ENCODE results near the gene ZFP1. TPM values are rescaled to one million over a fixed set of nuclear protein-coding genes. Genes with fewer than 3 reads are reported as not detected.

The ZFP1 gene
- total RNA-seq, 2 donors from 2014 or later: 8.1 to 14.6 TPM

DNA sequence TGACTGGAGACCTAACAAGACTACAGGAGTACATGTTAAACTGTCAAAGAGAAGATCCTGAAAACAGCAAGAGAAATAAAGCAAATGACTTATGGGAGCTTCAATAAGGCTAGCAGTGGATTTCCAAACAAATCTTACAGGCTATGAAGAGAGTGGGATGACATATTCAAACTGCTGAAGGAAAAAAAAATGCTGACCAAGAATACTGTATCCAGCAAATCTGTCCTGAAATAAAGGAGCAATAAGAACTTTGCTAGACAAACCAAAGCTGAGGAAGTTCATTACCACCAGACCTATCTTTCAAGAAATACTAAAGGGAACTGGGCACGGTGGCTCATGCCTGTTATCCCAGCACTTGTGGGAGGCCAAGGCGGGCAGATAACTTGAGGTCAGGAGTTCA, 28.6 kb downstream of the ZFP1 start:
- Histone ChIP-seq H3K4me3 (no peak overlapping the region), H3K27ac (no peak overlapping the region), H3K4me1 (ENCODE audit: control insufficient read depth in 1 of 2, low read depth in 2 of 2) (no peaks in the 10 kb centered on the region), H3K36me3 (no peaks in the 10 kb centered on the region), H3K27me3 (replicated peaks; ENCODE audit: insufficient read depth) (no peaks in the 10 kb centered on the region), H3K9me3 (peaks cover 29% of the 10 kb centered on the region)
- no peak for TF ChIP-seq CTCF (IDR thresholded peaks at IDR 0.05)
- DNase-seq (ENCODE audit: low spot score): no peak
- no peak for ATAC-seq (ENCODE audit: insufficient number of reproducible peaks, low FRiP score, low read depth)

- Histone ChIP-seq H3K27ac (no peak overlapping the region), H3K36me3 (no peaks in the 10 kb centered on the region), H3K9me3 (peaks cover 22% of the 10 kb centered on the region), H3K4me1 (ENCODE audit: control insufficient read depth in 1 of 2, low read depth in 2 of 2) (no peaks in the 10 kb centered on the region), H3K27me3 (replicated peaks; ENCODE audit: insufficient read depth) (no peaks in the 10 kb centered on the region), H3K4me3 (no peak overlapping the region)
- ATAC-seq (ENCODE audit: insufficient number of reproducible peaks, low FRiP score, low read depth) (no peak), DNase-seq (ENCODE audit: low spot score) (no peak)
- TF ChIP-seq CTCF (IDR thresholded peaks at IDR 0.05): no peak
Measured at GRCh38 chr16:75179208-75179607, 30.9 kb downstream of the ZFP1 start.

GRCh38 chr16:75181630-75182029, 33.3 kb downstream of the ZFP1 start:
- no peaks in the 10 kb centered on the region for H3K27me3 ChIP-seq (replicated peaks; ENCODE audit: insufficient read depth)
- H3K4me1 ChIP-seq (ENCODE audit: control insufficient read depth in 1 of 2, low read depth in 2 of 2): no peaks in the 10 kb centered on the region
- no peak overlapping the region for H3K27ac ChIP-seq
- TF ChIP-seq CTCF (IDR thresholded peaks at IDR 0.05): no peak
- H3K36me3 ChIP-seq: no peaks in the 10 kb centered on the region
- no peak overlapping the region for H3K4me3 ChIP-seq
- H3K9me3 ChIP-seq: peaks cover 4% of the 10 kb centered on the region
- no peak for ATAC-seq (ENCODE audit: insufficient number of reproducible peaks, low FRiP score, low read depth)
- no peak for DNase-seq (ENCODE audit: low spot score)

DNA sequence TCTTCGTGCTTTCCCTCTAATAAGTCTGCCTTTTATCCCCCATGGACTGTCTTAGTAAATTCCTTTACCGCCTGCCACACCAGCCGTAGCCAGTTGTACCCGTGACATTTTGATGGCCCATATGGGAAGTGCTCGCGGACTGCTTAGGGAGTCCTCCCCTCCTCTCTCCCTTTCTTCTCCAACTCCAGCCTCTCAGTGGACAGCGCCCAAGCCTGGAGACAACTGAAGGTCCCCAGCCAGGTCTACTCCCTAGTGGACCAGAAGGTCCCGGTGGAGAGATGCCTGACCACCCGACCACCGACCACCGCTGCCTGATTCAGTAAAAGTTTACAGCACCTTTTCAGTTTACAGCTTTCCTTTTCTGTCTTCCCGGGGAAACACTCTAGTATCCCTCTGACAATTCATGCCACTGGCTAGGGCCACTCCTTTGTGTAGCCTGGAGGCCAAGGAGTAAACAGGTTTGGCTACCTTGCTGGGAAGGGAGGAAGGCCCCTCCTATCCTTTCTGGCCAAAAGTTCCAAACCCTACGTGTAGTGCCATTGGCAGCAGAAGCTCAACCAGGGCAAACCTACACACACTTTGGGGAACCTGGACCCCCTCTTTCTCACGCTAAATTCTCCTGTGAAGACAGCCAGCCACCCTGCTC, 40.6 kb downstream of the ZFP1 start:
- ATAC-seq (ENCODE audit: insufficient number of reproducible peaks, low FRiP score, low read depth) (no peak), DNase-seq (ENCODE audit: low spot score) (no peak)
- Histone ChIP-seq H3K27me3 (replicated peaks; ENCODE audit: insufficient read depth) (no peaks in the 10 kb centered on the region), H3K4me3 (no peak overlapping the region), H3K36me3 (no peaks in the 10 kb centered on the region), H3K27ac (no peak overlapping the region), H3K9me3 (no peaks in the 10 kb centered on the region), H3K4me1 (ENCODE audit: control insufficient read depth in 1 of 2, low read depth in 2 of 2) (no peaks in the 10 kb centered on the region)
- no peak for TF ChIP-seq CTCF (IDR thresholded peaks at IDR 0.05)

DNA sequence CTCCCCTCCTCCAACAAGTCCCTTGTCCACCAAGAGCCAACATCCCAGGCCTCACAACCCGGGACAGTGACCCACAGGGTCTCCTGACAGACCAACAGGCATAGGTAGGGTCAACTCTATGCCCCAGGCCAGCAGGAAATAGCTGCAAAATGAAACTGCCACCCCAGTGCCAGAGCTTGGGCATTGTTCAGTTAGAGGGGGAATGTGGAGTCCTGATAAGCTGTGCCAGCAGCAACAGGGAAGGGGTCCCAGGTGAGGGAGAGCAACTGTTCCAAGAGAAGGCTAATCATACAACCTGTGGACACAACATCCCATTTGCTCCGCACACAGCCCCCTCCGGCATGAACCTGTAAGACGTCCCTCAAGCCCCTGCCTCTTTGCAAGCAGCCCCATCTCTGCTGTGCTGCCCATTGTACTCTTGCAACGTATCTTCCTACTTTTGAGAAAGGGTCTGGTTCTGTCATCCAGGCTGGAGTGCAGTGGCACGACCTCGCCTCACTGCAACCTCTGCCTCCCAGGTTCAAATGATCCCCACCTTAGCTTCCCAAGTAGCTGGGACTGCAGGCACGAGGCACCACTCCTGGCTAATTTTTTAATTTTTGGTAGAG, 41.4 kb downstream of the ZFP1 start:
- H3K4me1 ChIP-seq (ENCODE audit: control insufficient read depth in 1 of 2, low read depth in 2 of 2): no peaks in the 10 kb centered on the region
- no peak for ATAC-seq (ENCODE audit: insufficient number of reproducible peaks, low FRiP score, low read depth)

More for the DNA sequence above, 41.4 kb downstream of the ZFP1 start:
- Histone ChIP-seq H3K27me3 (replicated peaks; ENCODE audit: insufficient read depth) (no peaks in the 10 kb centered on the region), H3K4me3 (no peak overlapping the region), H3K9me3 (no peaks in the 10 kb centered on the region), H3K27ac (no peak overlapping the region), H3K36me3 (no peaks in the 10 kb centered on the region)
- no peak for TF ChIP-seq CTCF (IDR thresholded peaks at IDR 0.05)
- no peak for DNase-seq (ENCODE audit: low spot score)

Measured in thoracic aorta (tissue), 2 donors.